GM19240 (cell line): Measurements from ENCODE around the gene KCNK13.

Experiments
- DNase-seq: peaks from one replicate; pipeline ENCODE4 v3.0.0; 2011; ENCODE audit warnings: low spot score; ENCODE audit not compliant: insufficient read length

The KCNK13 gene

GRCh38 chr14:90126260-90126659 is 64.5 kb downstream of the KCNK13 start:
- DNase-seq: no peak

- no peak for DNase-seq
These were observed 71.2 kb downstream of the KCNK13 start for GRCh38 chr14:90132821-90133570.

- DNase-seq: no peak
These were observed 75.1 kb downstream of the KCNK13 start for GRCh38 chr14:90136904-90137303.

GRCh38 chr14:90137807-90138206 is 76.0 kb downstream of the KCNK13 start:
- DNase-seq: no peak

GRCh38 chr14:90139199-90139598 is 77.4 kb downstream of the KCNK13 start:
- DNase-seq: no peak

GRCh38 chr14:90140298-90140955 is 78.6 kb downstream of the KCNK13 start:
- no peak for DNase-seq

GRCh38 chr14:90140956-90141316 is 79.1 kb downstream of the KCNK13 start:
- no peak for DNase-seq

- DNase-seq: no peak
These were observed 91.6 kb downstream of the KCNK13 start for GRCh38 chr14:90153429-90153828.

GRCh38 chr14:90154110-90154509 is 92.3 kb downstream of the KCNK13 start:
- no peak for DNase-seq

GRCh38 chr14:90159146-90159545 is 97.4 kb downstream of the KCNK13 start:
- DNase-seq: no peak

- DNase-seq: no peak
These were observed 97.9 kb downstream of the KCNK13 start for GRCh38 chr14:90159688-90160087.

GRCh38 chr14:90161129-90161528 is 99.3 kb downstream of the KCNK13 start:
- DNase-seq: no peak

- DNase-seq: no peak
These were observed 106.8 kb downstream of the KCNK13 start for GRCh38 chr14:90168425-90169105.

GRCh38 chr14:90175631-90176030 is 113.8 kb downstream of the KCNK13 start:
- DNase-seq: no peak

- no peak for DNase-seq
These were observed 115.9 kb downstream of the KCNK13 start for GRCh38 chr14:90177539-90178189.

GRCh38 chr14:90179357-90179756 is 117.6 kb downstream of the KCNK13 start:
- DNase-seq: no peak

GRCh38 chr14:90179809-90180779 is 118.3 kb downstream of the KCNK13 start:
- no peak for DNase-seq

- no peak for DNase-seq
These were observed 122.3 kb downstream of the KCNK13 start for GRCh38 chr14:90184094-90184493.

- no peak for DNase-seq
These were observed 122.9 kb downstream of the KCNK13 start for GRCh38 chr14:90184571-90185266.

GRCh38 chr14:90188588-90188987 is 126.8 kb downstream of the KCNK13 start:
- no peak for DNase-seq
